Measurements from ENCODE around the gene PLCXD1.

PLCXD1 gene

DNA sequence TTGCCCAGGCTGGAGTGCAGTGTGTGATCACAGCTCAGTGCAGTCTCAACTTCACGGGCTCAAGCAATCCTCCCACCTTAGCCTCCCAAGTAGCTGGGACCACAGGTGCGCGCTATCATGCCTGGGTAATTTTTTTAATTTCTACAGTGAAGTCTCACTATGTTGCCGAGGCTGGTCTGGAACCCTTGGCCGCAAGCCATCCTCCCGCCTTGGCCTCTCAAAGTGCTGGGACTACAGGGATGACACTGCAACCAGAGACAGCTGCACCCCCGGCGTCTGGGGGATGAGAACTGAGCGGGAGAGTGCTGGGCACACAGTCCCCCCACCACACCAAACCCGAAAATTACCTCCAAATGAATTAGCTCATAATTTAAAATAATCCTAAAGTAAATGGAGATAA lies 70.6 kb downstream of the PLCXD1 start:
- no peak for TF ChIP-seq CTCF (IDR thresholded peaks at IDR 0.05; ENCODE audit: unreplicated experiment in 3 of 3)
- peaks cover 54% of the 10 kb centered on the region for H3K36me3 Mint-ChIP-seq (ENCODE audit: low read depth)
- no peak overlapping the region for H3K27ac Mint-ChIP-seq
- peaks cover 4% of the 10 kb centered on the region for H3K27me3 Mint-ChIP-seq (ENCODE audit: low read depth)
- no peak overlapping the region for H3K4me3 Mint-ChIP-seq
- H3K9me3 Mint-ChIP-seq: no peaks in the 10 kb centered on the region
- peaks cover 28% of the 10 kb centered on the region for H3K4me1 Mint-ChIP-seq

GRCh38 chrX:352181-352580 lies 71.0 kb downstream of the PLCXD1 start:
- peaks cover 54% of the 10 kb centered on the region for H3K36me3 Mint-ChIP-seq (ENCODE audit: low read depth)
- no peak overlapping the region for H3K27ac Mint-ChIP-seq
- TF ChIP-seq CTCF (IDR thresholded peaks at IDR 0.05; ENCODE audit: unreplicated experiment in 3 of 3): no peak
- H3K4me1 Mint-ChIP-seq: peaks cover 33% of the 10 kb centered on the region
- no peaks in the 10 kb centered on the region for H3K9me3 Mint-ChIP-seq
- no peak overlapping the region for H3K4me3 Mint-ChIP-seq
- peaks cover 4% of the 10 kb centered on the region for H3K27me3 Mint-ChIP-seq (ENCODE audit: low read depth)

- Mint-ChIP-seq H3K27ac (no peak overlapping the region), H3K4me3 (no peak overlapping the region), H3K9me3 (peaks cover 4% of the 10 kb centered on the region), H3K27me3 (ENCODE audit: low read depth) (peaks cover 4% of the 10 kb centered on the region), H3K36me3 (ENCODE audit: low read depth) (peaks cover 57% of the 10 kb centered on the region), H3K4me1 (peaks cover 38% of the 10 kb centered on the region)
- TF ChIP-seq CTCF (IDR thresholded peaks at IDR 0.05; ENCODE audit: unreplicated experiment in 3 of 3): no peak
These were observed 71.6 kb downstream of the PLCXD1 start for GRCh38 chrX:352582-353314.

Measured in nephron (organoid).